A549 (cell line): ENCODE results near the gene BAK1. TPM values are rescaled to one million over a fixed set of nuclear protein-coding genes. Genes with fewer than 3 reads are reported as not detected.
A peak's percentile ranks its signal among the peaks of the same experiment; 100 is the strongest.

Experiments
- ATAC-seq, 2 experiments: fragments of 200-7000 bp in 1 of 2; fragments of >200 bp in 1 of 2; cut with Nextera tagmentation in 1 of 2; cut with Tn5 transposase in 1 of 2; 3 replicates each; pipeline versions ENCODE4 v1.8.0 to v1.9.1; 2018 to 2020; ENCODE audit warnings: mild to moderate bottlenecking in 1 of 2, moderate library complexity in 1 of 2
- CTCF ChIA-PET: fragments of 300-600 bp; sonication (Branson Sonifier 250); formaldehyde crosslinking; extraction: SDS; loops from one replicate; lab custom pipeline; 2021; ENCODE audit warnings: antibody characterized with exemption, inconsistent platforms; lab: Yijun Ruan, JAX
- POLR2A ChIA-PET: fragments of 350-600 bp; formaldehyde crosslinking; extraction: SDS; loops from one replicate; lab custom pipeline; 2021; ENCODE audit warnings: antibody characterized with exemption, inconsistent platforms; lab: Yijun Ruan, JAX
- DNase-seq, 2 experiments: peaks; one replicate each; pipeline versions ENCODE4 v3.0.0 to v3.0.0-alpha.2; 2011 to 2016; ENCODE audit warnings: low read depth in 1 of 2, low spot score in 1 of 2
- FAIRE-seq: peaks from 2 replicates; lab custom pipeline; 2011; peaks lifted over from hg19 to GRCh38; lab: Jason Lieb, UNC
- H3K27ac ChIP-seq, 2 experiments: fragments of >200 bp; sonication (Bioruptor Twin); formaldehyde crosslinking; 3 replicates each; pipeline ENCODE4 v1.5.1; 2016 to 2017
- H3K4me1 ChIP-seq: fragments of >200 bp; sonication (Bioruptor Twin); formaldehyde crosslinking; 3 replicates; pipeline ENCODE4 v1.6.1; 2016
- H3K4me2 ChIP-seq: fragments of >200 bp; sonication (Bioruptor Twin); formaldehyde crosslinking; 3 replicates; pipeline ENCODE4 v1.6.1; 2016
- H3K4me3 ChIP-seq: fragments of >200 bp; sonication (Bioruptor Twin); formaldehyde crosslinking; 3 replicates; pipeline ENCODE4 v1.5.1; 2016
- H3K9me3 ChIP-seq: fragments of >200 bp; sonication (Bioruptor Twin); formaldehyde crosslinking; 3 replicates; pipeline ENCODE4 v1.6.1; 2016
- BCL3 ChIP-seq: fragments of >200 bp; sonication (Bioruptor Twin); formaldehyde crosslinking; IDR thresholded peaks from 3 replicates; pipeline ENCODE4 v1.6.1; 2016
- BHLHE40 ChIP-seq: IDR thresholded peaks from 2 replicates; pipeline ENCODE4 v1.6.1; 2012; ENCODE audit warnings: low read depth, low read length, inconsistent platforms
- CBX2 ChIP-seq: fragments of 200-600 bp; sonication (generic); IDR thresholded peaks from 2 replicates; pipeline ENCODE4 v1.6.1; 2016; ENCODE audit warnings: low read depth, mild to moderate bottlenecking, borderline replicate concordance
- CBX8 ChIP-seq: fragments of 200-600 bp; sonication (generic); IDR thresholded peaks from 2 replicates; pipeline ENCODE4 v1.6.1; 2016
- CTCF ChIP-seq: fragments of >200 bp; sonication (Bioruptor Twin); formaldehyde crosslinking; IDR thresholded peaks from 3 replicates; pipeline ENCODE4 v1.5.1; 2016
- EHF ChIP-seq: fragments of 250-450 bp; sonication (Bioruptor Pico); IDR thresholded peaks from 2 replicates; pipeline ENCODE4 v1.5.0; 2020; ENCODE audit warnings: mild to moderate bottlenecking
- EHMT2 ChIP-seq: fragments of 200-600 bp; sonication (generic); IDR thresholded peaks from 2 replicates; pipeline ENCODE4 v1.6.1; 2016; ENCODE audit warnings: antibody characterized with exemption, low read depth, mild to moderate bottlenecking, moderate library complexity
- EP300 ChIP-seq, 2 experiments: fragments of >200 bp; sonication (Bioruptor Twin); formaldehyde crosslinking; IDR thresholded peaks; 2 replicates in 1 of 2; 3 replicates in 1 of 2; pipeline ENCODE4 v1.6.1; 2016 to 2017
- ESRRA ChIP-seq: fragments of 150-350 bp; IDR thresholded peaks from 2 replicates; pipeline ENCODE4 v1.6.1; 2014; ENCODE audit warnings: mild to moderate bottlenecking, low read length, borderline replicate concordance
- HES2 ChIP-seq: fragments of >200 bp; sonication (Bioruptor Twin); formaldehyde crosslinking; IDR thresholded peaks from 2 replicates; pipeline ENCODE4 v1.6.1; 2016
- HOXA7 ChIP-seq: fragments of 250-450 bp; sonication (Bioruptor Pico); IDR thresholded peaks from 2 replicates; pipeline ENCODE4 v1.5.0; 2020; ENCODE audit warnings: mild to moderate bottlenecking, moderate library complexity
- HOXB13 ChIP-seq: fragments of 250-450 bp; sonication (Bioruptor Pico); IDR thresholded peaks from 2 replicates; pipeline ENCODE4 v1.5.0; 2020; ENCODE audit warnings: low read depth, mild to moderate bottlenecking, moderate library complexity
- JUNB ChIP-seq: fragments of >200 bp; sonication (Bioruptor Twin); formaldehyde crosslinking; IDR thresholded peaks from 2 replicates; pipeline ENCODE4 v1.6.1; 2016
- KDM5A ChIP-seq: fragments of 200-600 bp; sonication (generic); IDR thresholded peaks from 2 replicates; pipeline ENCODE4 v1.6.1; 2016; ENCODE audit warnings: antibody characterized with exemption, mild to moderate bottlenecking
- MAX ChIP-seq: IDR thresholded peaks from 2 replicates; pipeline ENCODE4 v1.6.1; 2012
- RARB ChIP-seq: fragments of 250-450 bp; sonication (Bioruptor Pico); IDR thresholded peaks from 2 replicates; pipeline ENCODE4 v1.8.0; 2021; ENCODE audit warnings: mild to moderate bottlenecking, moderate library complexity
- REST ChIP-seq: fragments of 200-600 bp; sonication (generic); IDR thresholded peaks from 2 replicates; pipeline ENCODE4 v1.6.1; 2016; ENCODE audit warnings: antibody characterized with exemption, mild to moderate bottlenecking, moderate library complexity
- SMC3 ChIP-seq: fragments of >200 bp; sonication (Bioruptor Twin); formaldehyde crosslinking; IDR thresholded peaks from 3 replicates; pipeline ENCODE4 v1.6.1; 2018; ENCODE audit warnings: inconsistent platforms
- SREBF2 ChIP-seq: fragments of 450-650 bp; IDR thresholded peaks from 2 replicates; pipeline ENCODE4 v1.6.1; 2014; ENCODE audit warnings: mild to moderate bottlenecking, moderate library complexity
- TFCP2L1 ChIP-seq: fragments of 250-450 bp; sonication (Bioruptor Pico); IDR thresholded peaks from 2 replicates; pipeline ENCODE4 v1.5.0; 2021; ENCODE audit warnings: mild to moderate bottlenecking
- ZC3H11A ChIP-seq: fragments of 450-650 bp; IDR thresholded peaks from 2 replicates; pipeline ENCODE4 v1.6.1; 2014; ENCODE audit warnings: antibody characterized with exemption, mild to moderate bottlenecking
- ZFP36 ChIP-seq: fragments of 450-650 bp; IDR thresholded peaks from 2 replicates; pipeline ENCODE4 v1.6.1; 2014; ENCODE audit warnings: borderline replicate concordance; ENCODE audit not compliant: partially characterized antibody
- WGBS: methylation state at CpG from one replicate; pipeline ENCODE4 v1.1.6; 2017; ENCODE audit errors: missing lambda C conversion rate; 5-methylcytosine and 5-hydroxymethylcytosine counted together
- polyA plus RNA-seq, 4 experiments: library from polyadenylated mRNA; depleted of rRNA in 3 of 4; stranded (reverse); fragments of >200 nt; fragmentation: RNase III in 1 of 4; extraction: RNeasy Plus Mini Kit Qiagen cat#74134 plus additional on column Dnase treatment in 1 of 4; gene quantifications; 2 replicates in 3 of 4; 3 replicates in 1 of 4; pipeline ENCODE4 v1.2.3, GENCODE V29; 2011 to 2017

The BAK1 gene
- polyA plus RNA-seq, 2 of the 4 experiments (the other 2 are of a cell fraction): 11.9 to 19.0 TPM

GRCh38 chr6:33606642-33607041, 26.6 kb upstream of the BAK1 start:
- H3K9me3 ChIP-seq: no peaks in the 10 kb centered on the region
- ChIA-PET POLR2A (no interaction called here), CTCF (interaction anchor here (1.1 to 3.8 kb wide), 7 partner anchors 8 to 26 kb away, joined by 3 to 20 read pairs (median 9); partner anchors contain the start of gene ITPR3)
- peaks cover 59% of the 10 kb centered on the region for H3K4me1 ChIP-seq
- ATAC-seq: no peak
- FAIRE-seq: no peak
- WGBS: 88% methylated on average over 2 of the region's 2 CpGs
- TF ChIP-seq EHMT2 (no peak), ZC3H11A (no peak), EP300 (IDR thresholded peaks at IDR 0.05) (no peak), HOXB13 (CRISPR knock-in tag) (no peak), REST (no peak), EHF (CRISPR knock-in tag) (no peak), MAX (no peak), HES2 (no peak), KDM5A (no peak), ESRRA (no peak), BCL3 (no peak), TFCP2L1 (CRISPR knock-in tag) (no peak)
- peak overlapping the region; percentile 54 to 58; a peak in 4 of 6 replicates for H3K27ac ChIP-seq
- no peak for DNase-seq
- no peak overlapping the region; the same call in 2 of the 3 replicates for H3K4me2 ChIP-seq
- H3K4me3 ChIP-seq: no peak overlapping the region

- CTCF ChIA-PET: interaction anchor here (1.1 to 3.8 kb wide), 3 partner anchors 9 to 19 kb away, joined by 3 to 20 read pairs (median 9); no protein-coding TSS in a partner anchor
- H3K4me2 ChIP-seq: peak overlapping the region; percentile 35
Observed at GRCh38 chr6:33604941-33605854, 25.1 kb upstream of the BAK1 start.

More at GRCh38 chr6:33604941-33605854, 25.1 kb upstream of the BAK1 start:
- peaks cover 45% of the 10 kb centered on the region for H3K4me1 ChIP-seq
- 60% methylated on average over 4 of the region's 4 CpGs for WGBS
- peak overlapping the region in 1 of 2 experiments; percentile 35; a peak in 1 of 6 replicates for H3K27ac ChIP-seq
- no peaks in the 10 kb centered on the region for H3K9me3 ChIP-seq
- no peak for TF ChIP-seq CBX8
- no peak for TF ChIP-seq RARB (CRISPR knock-in tag)
- TF ChIP-seq BHLHE40: no peak
- no peak for TF ChIP-seq CTCF
- no peak for TF ChIP-seq JUNB
- TF ChIP-seq ZC3H11A: no peak
- TF ChIP-seq REST: no peak
- TF ChIP-seq SMC3: no peak
- TF ChIP-seq TFCP2L1 (CRISPR knock-in tag): no peak
- no peak for TF ChIP-seq HOXA7
- no peak for TF ChIP-seq CBX2
- no peak for TF ChIP-seq ZFP36
- TF ChIP-seq HOXB13 (CRISPR knock-in tag): no peak
- TF ChIP-seq MAX: no peak
- TF ChIP-seq SREBF2: no peak
- no peak for FAIRE-seq
- no peak overlapping the region for H3K4me3 ChIP-seq
- POLR2A ChIA-PET: no interaction called here
- no peak for DNase-seq
- ATAC-seq: no peak
